ENCODE measurements around the gene OBSL1. TPM values are rescaled to one million over a fixed set of nuclear protein-coding genes. Genes with fewer than 3 reads are reported as not detected.

OBSL1 gene
- total RNA-seq, 4 donors from 2014 or later = 37.5 to 118 (median 51.6) TPM

DNA sequence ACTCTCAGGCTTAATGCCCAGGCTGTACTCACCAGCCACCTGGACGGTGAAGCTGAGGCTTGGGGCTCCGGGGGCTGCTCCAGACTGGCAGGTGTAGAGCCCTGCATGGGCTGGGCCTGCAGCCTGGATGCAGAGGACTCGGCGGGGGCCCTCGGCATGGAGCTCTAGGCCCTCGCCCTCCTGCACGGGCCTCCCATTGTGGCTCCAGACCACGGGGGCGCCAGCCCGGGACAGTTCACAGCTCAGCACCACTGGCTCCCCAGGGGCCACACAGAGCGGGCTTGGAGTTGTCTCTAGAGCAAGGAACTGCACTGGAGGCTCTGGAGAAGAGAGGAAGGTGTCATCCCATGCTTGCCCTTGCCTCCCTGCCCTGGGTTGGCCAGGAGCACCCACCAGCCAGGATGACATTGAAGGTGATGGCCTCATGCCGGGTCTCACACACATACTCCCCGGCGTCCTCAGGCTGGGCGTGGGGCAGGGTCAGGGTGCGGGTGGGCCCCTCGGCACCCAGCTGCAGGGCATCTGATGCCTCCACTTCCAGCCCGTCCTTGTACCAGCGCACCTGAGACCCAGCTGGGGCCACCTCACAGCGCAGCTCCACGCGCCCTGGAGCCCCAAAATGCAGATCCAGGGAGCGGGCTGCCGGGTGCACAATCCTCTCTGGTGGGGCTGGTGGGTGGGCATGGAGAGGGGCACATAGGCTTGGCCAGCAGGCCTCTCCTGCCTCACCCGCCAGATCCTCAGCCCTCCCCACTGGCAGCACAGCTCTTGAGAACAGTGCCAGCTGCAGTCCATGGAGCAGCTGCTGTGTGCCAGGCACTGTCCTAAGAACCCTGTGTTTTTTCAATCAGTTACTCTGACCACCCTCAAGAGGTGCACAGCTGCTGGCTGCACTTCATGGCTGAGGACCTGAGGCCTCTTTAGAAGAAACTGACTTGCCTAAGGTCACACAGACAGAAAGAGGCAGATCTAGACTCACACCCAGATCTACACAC, 13.3 kb downstream of the OBSL1 start:
- TF ChIP-seq, protein P1, sequence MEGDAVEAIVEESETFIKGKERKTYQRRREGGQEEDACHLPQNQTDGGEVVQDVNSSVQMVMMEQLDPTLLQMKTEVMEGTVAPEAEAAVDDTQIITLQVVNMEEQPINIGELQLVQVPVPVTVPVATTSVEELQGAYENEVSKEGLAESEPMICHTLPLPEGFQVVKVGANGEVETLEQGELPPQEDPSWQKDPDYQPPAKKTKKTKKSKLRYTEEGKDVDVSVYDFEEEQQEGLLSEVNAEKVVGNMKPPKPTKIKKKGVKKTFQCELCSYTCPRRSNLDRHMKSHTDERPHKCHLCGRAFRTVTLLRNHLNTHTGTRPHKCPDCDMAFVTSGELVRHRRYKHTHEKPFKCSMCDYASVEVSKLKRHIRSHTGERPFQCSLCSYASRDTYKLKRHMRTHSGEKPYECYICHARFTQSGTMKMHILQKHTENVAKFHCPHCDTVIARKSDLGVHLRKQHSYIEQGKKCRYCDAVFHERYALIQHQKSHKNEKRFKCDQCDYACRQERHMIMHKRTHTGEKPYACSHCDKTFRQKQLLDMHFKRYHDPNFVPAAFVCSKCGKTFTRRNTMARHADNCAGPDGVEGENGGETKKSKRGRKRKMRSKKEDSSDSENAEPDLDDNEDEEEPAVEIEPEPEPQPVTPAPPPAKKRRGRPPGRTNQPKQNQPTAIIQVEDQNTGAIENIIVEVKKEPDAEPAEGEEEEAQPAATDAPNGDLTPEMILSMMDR (IDR thresholded peaks at IDR 0.05; ENCODE audit: low read depth) = no peak

DNA sequence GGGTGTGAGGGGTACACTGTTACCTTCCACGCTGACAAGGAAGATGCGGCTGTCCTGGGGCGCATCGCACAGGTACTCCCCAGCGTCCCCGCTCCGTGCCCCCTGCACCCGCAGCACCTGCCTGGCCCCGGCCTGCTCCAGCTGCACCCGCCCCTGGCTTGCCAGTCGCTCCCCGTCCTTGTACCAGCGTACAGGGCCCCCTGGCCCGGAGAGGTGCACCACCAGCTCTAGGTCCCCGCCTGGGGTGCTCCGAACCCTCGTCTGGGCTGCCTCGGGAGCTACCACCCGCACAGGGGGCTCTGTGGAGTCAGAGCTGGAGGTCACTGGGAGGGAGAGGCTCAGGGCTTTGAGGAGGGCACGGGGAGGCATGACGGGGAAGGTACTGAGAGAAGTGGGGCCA, 14.0 kb downstream of the OBSL1 start:
- TF ChIP-seq, protein P1 (IDR thresholded peaks at IDR 0.05; ENCODE audit: low read depth) = no peak

DNA sequence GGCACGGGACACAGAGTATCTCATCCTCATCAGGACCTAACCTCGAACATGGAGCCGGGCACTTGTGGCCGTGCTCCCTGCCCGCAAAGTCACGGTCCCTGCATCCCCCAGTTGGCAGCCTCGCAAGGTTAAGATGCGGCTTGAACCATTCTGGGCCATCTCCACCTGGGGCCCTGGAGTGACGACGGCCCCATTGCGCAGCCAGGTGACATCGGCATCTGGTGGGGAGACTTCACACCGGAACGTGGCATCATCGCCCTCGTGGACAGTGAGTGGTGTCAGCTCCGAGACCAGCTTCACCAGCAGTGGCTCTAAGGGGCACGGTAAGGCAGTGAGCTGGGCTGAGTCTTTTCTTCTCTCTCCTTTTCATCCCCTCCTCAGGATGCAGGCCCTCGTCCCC, 14.9 kb downstream of the OBSL1 start:
- TF ChIP-seq, protein P1 (IDR thresholded peaks at IDR 0.05; ENCODE audit: low read depth) = no peak

DNA sequence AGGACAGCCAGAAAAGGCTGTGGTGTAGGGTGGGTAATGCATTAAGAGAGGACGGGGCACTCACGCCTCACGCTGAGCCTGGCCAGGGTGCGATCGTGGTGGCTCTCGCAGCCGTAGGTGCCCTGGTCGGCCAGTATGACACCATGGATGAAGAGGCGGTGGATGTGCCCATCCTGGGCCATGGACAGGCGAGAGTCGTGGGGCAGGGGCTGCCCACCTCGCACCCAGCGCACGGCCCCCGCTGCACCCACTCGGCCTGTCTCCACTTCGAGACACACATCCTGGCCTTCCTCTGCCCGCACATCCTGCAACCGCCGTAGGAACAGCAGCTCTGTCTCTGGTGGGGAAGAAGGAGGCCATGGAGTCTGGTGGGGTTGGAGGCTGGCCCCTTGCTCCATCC, 15.4 kb downstream of the OBSL1 start:
- TF ChIP-seq, protein P1 (IDR thresholded peaks at IDR 0.05; ENCODE audit: low read depth) = no peak

DNA sequence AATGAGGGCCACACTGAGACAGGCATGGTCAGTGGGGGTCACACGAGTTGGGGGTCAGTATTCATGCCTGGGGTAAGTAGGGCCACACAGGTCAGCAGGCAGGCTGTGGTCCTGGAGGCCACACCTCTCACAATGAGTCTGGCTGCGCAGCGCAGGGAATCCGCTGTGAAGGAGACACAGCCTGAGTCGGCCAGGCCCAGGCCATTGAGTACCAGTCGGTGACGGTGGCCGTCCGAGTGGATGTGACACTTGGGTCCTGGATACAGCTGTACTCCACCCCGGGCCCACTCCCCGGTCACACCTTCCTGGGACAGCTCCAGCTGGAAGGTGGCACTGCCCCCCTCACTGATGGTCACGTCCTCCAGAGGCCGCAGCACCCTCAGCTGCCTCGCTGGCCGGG, 17.0 kb downstream of the OBSL1 start:
- TF ChIP-seq, protein P1 (IDR thresholded peaks at IDR 0.05; ENCODE audit: low read depth) = no peak

DNA sequence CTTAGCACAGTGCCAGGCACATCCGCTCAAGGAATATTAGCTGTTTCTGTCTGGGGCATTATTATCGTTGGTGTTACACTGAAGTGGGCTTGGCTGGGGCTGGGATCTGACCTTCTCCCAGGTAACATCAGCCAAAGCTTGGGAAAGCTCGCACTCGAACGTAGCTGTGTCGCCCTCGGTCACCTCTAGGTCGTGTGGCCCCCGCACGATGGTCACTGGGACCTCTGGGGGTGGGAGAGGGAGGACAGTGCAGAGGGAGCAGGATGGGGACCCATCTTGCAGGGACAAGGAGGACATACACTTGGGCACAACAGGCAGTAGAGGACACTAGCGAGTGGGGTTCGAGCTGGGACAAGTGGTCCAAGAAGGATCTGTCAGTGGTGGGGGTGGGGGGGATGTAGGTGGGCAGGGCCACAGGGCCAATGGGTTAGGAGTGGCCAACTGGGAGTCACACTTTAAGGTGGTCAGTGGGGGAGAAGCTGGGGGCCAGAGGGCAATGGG, 17.8 kb downstream of the OBSL1 start:
- TF ChIP-seq, protein P1 (IDR thresholded peaks at IDR 0.05; ENCODE audit: low read depth) = no peak

DNA sequence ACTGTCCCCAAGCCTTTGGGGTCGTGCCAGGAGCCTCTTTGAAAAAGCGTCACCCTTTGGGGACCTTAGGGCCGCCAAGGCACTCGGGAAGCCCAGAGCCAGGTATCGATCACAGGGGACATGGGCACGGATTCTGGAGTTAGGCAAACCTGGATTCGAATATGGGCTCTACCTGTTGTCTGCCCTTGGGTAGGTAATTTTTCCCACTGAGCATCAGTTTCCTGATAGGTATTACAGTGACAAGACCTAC, 18.2 kb downstream of the OBSL1 start:
- TF ChIP-seq, protein P1 (IDR thresholded peaks at IDR 0.05; ENCODE audit: low read depth) = no peak
